Peyer's patch (tissue), 4 donors: ENCODE measurements around the gene ZNF248.

Experiments
- CTCF ChIP-seq, 6 experiments: fragments of 450-650 bp in 4 of 6; fragments of 200-600 bp in 2 of 6; sonication (generic) in 1 of 6; IDR thresholded peaks; one replicate each; pipeline ENCODE4 v1.5.1; 2017 to 2019; ENCODE audit warnings: antibody characterized with exemption in 6 of 6, mild to moderate bottlenecking in 3 of 6, moderate library complexity in 1 of 6
- POLR2A ChIP-seq, 2 donors: fragments of 450-650 bp; IDR thresholded peaks; one replicate each; pipeline ENCODE4 v1.5.1; 2017; ENCODE audit warnings: antibody characterized with exemption in 2 of 2, mild to moderate bottlenecking in 2 of 2, moderate library complexity in 2 of 2

DNA sequence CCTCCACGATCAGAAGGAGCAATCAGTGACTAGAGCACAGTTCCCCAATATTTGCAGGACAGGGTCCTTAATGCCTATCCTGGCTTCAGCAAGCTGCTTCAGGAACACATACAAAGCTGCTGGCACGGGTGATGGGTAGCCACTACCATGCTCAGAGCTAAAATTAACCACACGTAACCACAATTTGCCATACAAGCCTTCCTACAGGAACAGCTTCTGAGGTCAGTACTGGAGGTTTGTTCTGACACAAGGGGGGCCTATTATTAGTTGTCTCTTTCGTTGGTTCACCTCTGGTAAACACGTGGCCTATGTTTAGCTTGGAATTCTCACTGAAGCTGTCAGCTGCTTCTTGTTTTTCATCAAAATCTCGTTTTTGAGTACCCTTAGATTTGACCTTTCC, 41.1 kb downstream of the ZNF248 start:
- TF ChIP-seq CTCF (IDR thresholded peaks at IDR 0.05) (no peak), POLR2A (IDR thresholded peaks at IDR 0.05) (no peak)
